ENCODE data around the gene UGT1A1.

UGT1A1 gene

GRCh38 chr2:233795735-233796171 lies 35.7 kb downstream of the UGT1A1 start:
- DNase-seq (ENCODE audit: low spot score): no peak
- no peak for TF ChIP-seq CTCF (IDR thresholded peaks at IDR 0.05; ENCODE audit: extremely low read depth, insufficient read depth, missing control alignments)
- in situ Hi-C loops (cut with MboI; ENCODE audit: low pct_unique_long_range_greater_than_20kb, low sequenced_read_pairs, unreplicated experiment): no loop called here

- DNase-seq (ENCODE audit: low spot score): no peak
- in situ Hi-C loops (cut with MboI; ENCODE audit: low pct_unique_long_range_greater_than_20kb, low sequenced_read_pairs, unreplicated experiment): no loop called here
- no peak for TF ChIP-seq CTCF (IDR thresholded peaks at IDR 0.05; ENCODE audit: extremely low read depth, insufficient read depth, missing control alignments)
Observed at GRCh38 chr2:233796254-233796653, 36.2 kb downstream of the UGT1A1 start.

GRCh38 chr2:233798335-233799086 lies 38.4 kb downstream of the UGT1A1 start:
- in situ Hi-C loops (cut with MboI; ENCODE audit: low pct_unique_long_range_greater_than_20kb, low sequenced_read_pairs, unreplicated experiment): no loop called here
- TF ChIP-seq CTCF (IDR thresholded peaks at IDR 0.05; ENCODE audit: extremely low read depth, insufficient read depth, missing control alignments): no peak
- DNase-seq (ENCODE audit: low spot score): no peak

DNA sequence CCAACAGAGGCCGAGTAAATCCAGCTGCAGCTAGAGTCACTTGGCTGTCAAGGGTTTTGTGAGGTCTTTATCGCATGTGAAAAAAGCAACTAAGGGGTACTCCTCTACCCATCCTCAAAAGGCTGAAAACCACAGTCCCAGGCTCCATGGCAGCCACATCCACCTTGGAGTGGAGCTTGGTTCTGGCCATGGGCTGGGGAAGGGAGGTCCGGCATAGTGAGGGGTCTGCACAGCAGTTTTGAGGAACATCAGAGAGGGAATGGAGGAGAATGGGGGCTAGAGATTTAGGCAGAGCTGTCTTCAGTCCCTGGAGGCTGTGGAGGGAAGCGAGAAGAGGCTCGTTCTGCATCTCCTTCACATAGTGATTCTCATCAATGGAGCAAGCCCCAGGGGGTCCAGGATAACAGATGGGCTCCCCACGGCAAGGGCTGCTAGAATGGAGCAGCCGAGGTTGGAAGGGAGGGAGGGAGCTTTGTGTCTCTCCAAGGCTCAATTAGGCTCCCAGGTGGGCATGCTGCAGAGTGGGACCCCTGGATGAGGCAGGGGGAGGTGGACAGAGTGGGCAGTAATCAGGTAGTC lies 39.1 kb downstream of the UGT1A1 start:
- in situ Hi-C loops (cut with MboI; ENCODE audit: low pct_unique_long_range_greater_than_20kb, low sequenced_read_pairs, unreplicated experiment): no loop called here
- no peak for DNase-seq (ENCODE audit: low spot score)
- TF ChIP-seq CTCF (IDR thresholded peaks at IDR 0.05; ENCODE audit: extremely low read depth, insufficient read depth, missing control alignments): no peak

GRCh38 chr2:233799716-233800115 lies 39.6 kb downstream of the UGT1A1 start:
- in situ Hi-C loops (cut with MboI; ENCODE audit: low pct_unique_long_range_greater_than_20kb, low sequenced_read_pairs, unreplicated experiment): no loop called here
- DNase-seq (ENCODE audit: low spot score): no peak
- TF ChIP-seq CTCF (IDR thresholded peaks at IDR 0.05; ENCODE audit: extremely low read depth, insufficient read depth, missing control alignments): no peak

GRCh38 chr2:233800208-233800607 lies 40.1 kb downstream of the UGT1A1 start:
- DNase-seq (ENCODE audit: low spot score): no peak
- in situ Hi-C loops (cut with MboI; ENCODE audit: low pct_unique_long_range_greater_than_20kb, low sequenced_read_pairs, unreplicated experiment): no loop called here
- no peak for TF ChIP-seq CTCF (IDR thresholded peaks at IDR 0.05; ENCODE audit: extremely low read depth, insufficient read depth, missing control alignments)

Measured in GM13977 (cell line).